GM18873 (cell line): ENCODE data around the gene RUFY4.

Experiments
- ATAC-seq: cut with Tn5 transposase; IDR thresholded peaks from one replicate; pipeline ENCODE4 v1.9.1; 2021; ENCODE audit warnings: mild to moderate bottlenecking, moderate library complexity, moderate number of reproducible peaks; ENCODE audit not compliant: unreplicated experiment, low FRiP score

The RUFY4 gene

GRCh38 chr2:218068721-218069334 is at the start of gene RUFY4:
TSS of gene RUFY4 (plus strand) at chr2:218069253. CDS start at chr2:218070606, 1,353 bp downstream.
- ATAC-seq, result peak; percentile 88

- no peak for ATAC-seq
Measured at GRCh38 chr2:218019411-218020060, 49.5 kb upstream of the RUFY4 start.

- ATAC-seq, result no peak
Measured at GRCh38 chr2:218020281-218020680, 48.8 kb upstream of the RUFY4 start.

GRCh38 chr2:218020966-218021535 is 48.0 kb upstream of the RUFY4 start:
- no peak for ATAC-seq

GRCh38 chr2:218021536-218022071 is 47.4 kb upstream of the RUFY4 start:
- no peak for ATAC-seq

GRCh38 chr2:218022131-218022850 is 46.8 kb upstream of the RUFY4 start:
- ATAC-seq, result no peak

- no peak for ATAC-seq
Measured at GRCh38 chr2:218022851-218023530, 46.1 kb upstream of the RUFY4 start.

GRCh38 chr2:218023636-218024035 is 45.4 kb upstream of the RUFY4 start:
- no peak for ATAC-seq

GRCh38 chr2:218024336-218024735 is 44.7 kb upstream of the RUFY4 start:
- no peak for ATAC-seq

GRCh38 chr2:218024871-218025270 is 44.2 kb upstream of the RUFY4 start:
- ATAC-seq, result no peak

- no peak for ATAC-seq
Measured at GRCh38 chr2:218026244-218026643, 42.8 kb upstream of the RUFY4 start.

GRCh38 chr2:218026676-218027425 is 42.2 kb upstream of the RUFY4 start:
- no peak for ATAC-seq

GRCh38 chr2:218027426-218028188 is 41.4 kb upstream of the RUFY4 start:
- no peak for ATAC-seq

GRCh38 chr2:218028189-218028495 is 40.9 kb upstream of the RUFY4 start:
- no peak for ATAC-seq

- no peak for ATAC-seq
Measured at GRCh38 chr2:218028562-218029348, 40.3 kb upstream of the RUFY4 start.

GRCh38 chr2:218029366-218030360 is 39.4 kb upstream of the RUFY4 start:
- ATAC-seq, result no peak
